Uterus (tissue), 4 donors: ENCODE data around the gene PXT1. TPM values are rescaled to one million over a fixed set of nuclear protein-coding genes. Genes with fewer than 3 reads are reported as not detected.

Experiments
- DNase-seq, 2 donors: peaks; one replicate each; pipeline ENCODE4 v3.0.0-alpha.2; 2019 to 2020
- H3K27ac ChIP-seq, 2 donors: fragments of 200-600 bp; sonication (generic); 1 replicate in 1 of 2; 2 replicates in 1 of 2; pipeline ENCODE4 v1.5.1; 2016 to 2018
- H3K27me3 ChIP-seq, 2 donors: fragments of 200-600 bp; sonication (generic); one replicate each; pipeline ENCODE4 v1.5.1; 2018 to 2019; ENCODE audit warnings: control low read depth in 1 of 2
- H3K36me3 ChIP-seq, 2 donors: fragments of 200-600 bp; sonication (generic); one replicate each; pipeline ENCODE4 v1.5.1; 2019; ENCODE audit warnings: control low read depth in 1 of 2
- H3K4me1 ChIP-seq, 2 donors: fragments of 200-600 bp; sonication (generic); one replicate each; pipeline ENCODE4 v1.5.1; 2018 to 2019; ENCODE audit warnings: control low read depth in 1 of 2
- H3K4me3 ChIP-seq, 2 donors: fragments of 200-600 bp; sonication (generic); 1 replicate in 1 of 2; 2 replicates in 1 of 2; pipeline ENCODE4 v1.5.1; 2018 to 2019; ENCODE audit warnings: mild to moderate bottlenecking in 1 of 2
- H3K9me3 ChIP-seq, 2 donors: fragments of 200-600 bp; sonication (generic); one replicate each; pipeline ENCODE4 v1.5.1; 2019; ENCODE audit warnings: control low read depth in 1 of 2
- POLR2A ChIP-seq, 2 donors: fragments of 450-650 bp; IDR thresholded peaks; one replicate each; pipeline ENCODE4 v1.6.1; 2016; ENCODE audit warnings: antibody characterized with exemption in 2 of 2, mild to moderate bottlenecking in 1 of 2, moderate library complexity in 1 of 2
- intact Hi-C: fragments of 100-400 bp; cut with DNase I; formaldehyde crosslinking; loops from one replicate; pipeline ENCODE4 v1.15.1; 2023; ENCODE audit warnings: low total_unique reads
- total RNA-seq, 4 donors: library from RNA; depleted of rRNA in 3 of 4; stranded (reverse); fragments of >200 nt in 3 of 4; gene quantifications; one replicate each; pipeline versions ENCODE4 v1.1.0 to v1.2.4, GENCODE V29; 2014 to 2023
- TF ChIP-seq, protein P1 (sequence below), 4 experiments: fragments of 200-600 bp in 2 of 4; fragments of 450-650 bp in 2 of 4; sonication (generic) in 2 of 4; IDR thresholded peaks; one replicate each; pipeline ENCODE4 v1.5.1; 2016 to 2019; ENCODE audit warnings: antibody characterized with exemption in 4 of 4, mild to moderate bottlenecking in 2 of 4, moderate library complexity in 1 of 4
- donor health status: DM: yes; HTN: yes; CAD: no.

Gene PXT1
- total RNA-seq, 4 donors from 2014 or later: not detected

DNA sequence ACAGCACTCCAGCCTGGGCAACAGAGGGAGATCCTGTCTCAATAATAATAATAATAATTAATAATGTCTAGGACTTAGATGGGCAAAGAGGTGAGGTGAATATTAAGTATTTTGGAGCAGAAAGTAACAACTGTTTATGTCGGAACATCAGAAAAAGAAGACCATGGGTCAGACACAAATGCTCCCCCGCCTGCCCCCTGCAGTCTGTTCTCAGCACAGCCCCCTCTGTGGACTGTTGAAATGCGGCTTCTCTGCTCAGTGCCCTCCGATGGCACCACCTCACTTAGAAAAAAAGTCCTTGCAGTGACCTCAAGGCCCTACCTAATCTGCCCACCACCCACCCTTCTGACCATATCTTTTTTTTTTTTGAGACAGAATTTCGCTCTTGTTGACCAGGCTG, 50.0 kb downstream of the PXT1 start:
- TF ChIP-seq POLR2A (IDR thresholded peaks at IDR 0.05): no peak
- H3K4me1 ChIP-seq: peaks cover 0 to 4% of the 10 kb centered on the region in 2 donors
- intact Hi-C loops: no loop called here

DNA sequence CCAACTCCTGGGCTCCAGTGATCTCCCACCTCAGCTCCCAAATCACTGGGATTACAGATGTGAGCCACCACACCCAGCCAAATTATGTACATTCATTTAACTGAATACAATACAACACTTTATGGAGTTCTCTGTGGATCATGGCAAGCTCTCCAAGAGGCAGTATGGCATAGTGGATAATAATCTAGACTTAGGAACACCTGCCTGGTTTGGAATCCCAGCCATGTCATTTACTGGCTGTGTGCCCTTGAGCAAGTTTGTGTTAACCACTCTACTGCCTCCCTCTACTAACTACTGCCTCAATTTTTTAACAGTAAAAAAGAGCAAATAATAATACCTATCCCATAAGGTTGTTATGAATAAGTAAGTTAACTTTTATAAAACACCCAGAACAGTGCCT, 53.3 kb downstream of the PXT1 start:
- H3K36me3 ChIP-seq: no peaks in the 10 kb centered on the region
- TF ChIP-seq, protein P1, sequence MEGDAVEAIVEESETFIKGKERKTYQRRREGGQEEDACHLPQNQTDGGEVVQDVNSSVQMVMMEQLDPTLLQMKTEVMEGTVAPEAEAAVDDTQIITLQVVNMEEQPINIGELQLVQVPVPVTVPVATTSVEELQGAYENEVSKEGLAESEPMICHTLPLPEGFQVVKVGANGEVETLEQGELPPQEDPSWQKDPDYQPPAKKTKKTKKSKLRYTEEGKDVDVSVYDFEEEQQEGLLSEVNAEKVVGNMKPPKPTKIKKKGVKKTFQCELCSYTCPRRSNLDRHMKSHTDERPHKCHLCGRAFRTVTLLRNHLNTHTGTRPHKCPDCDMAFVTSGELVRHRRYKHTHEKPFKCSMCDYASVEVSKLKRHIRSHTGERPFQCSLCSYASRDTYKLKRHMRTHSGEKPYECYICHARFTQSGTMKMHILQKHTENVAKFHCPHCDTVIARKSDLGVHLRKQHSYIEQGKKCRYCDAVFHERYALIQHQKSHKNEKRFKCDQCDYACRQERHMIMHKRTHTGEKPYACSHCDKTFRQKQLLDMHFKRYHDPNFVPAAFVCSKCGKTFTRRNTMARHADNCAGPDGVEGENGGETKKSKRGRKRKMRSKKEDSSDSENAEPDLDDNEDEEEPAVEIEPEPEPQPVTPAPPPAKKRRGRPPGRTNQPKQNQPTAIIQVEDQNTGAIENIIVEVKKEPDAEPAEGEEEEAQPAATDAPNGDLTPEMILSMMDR (IDR thresholded peaks at IDR 0.05): no peak
- no peak for TF ChIP-seq POLR2A (IDR thresholded peaks at IDR 0.05)
- no peak overlapping the region for H3K4me3 ChIP-seq
- DNase-seq: no peak
- no peak overlapping the region for H3K27ac ChIP-seq
- intact Hi-C loops: no loop called here
- H3K27me3 ChIP-seq: no peaks in the 10 kb centered on the region
- no peaks in the 10 kb centered on the region for H3K9me3 ChIP-seq
- peaks cover 0 to 8% of the 10 kb centered on the region in 2 donors for H3K4me1 ChIP-seq

More for the DNA sequence above, 50.0 kb downstream of the PXT1 start:
- DNase-seq: no peak
- H3K27ac ChIP-seq: no peak overlapping the region
- H3K27me3 ChIP-seq: no peaks in the 10 kb centered on the region
- H3K9me3 ChIP-seq: no peaks in the 10 kb centered on the region
- H3K36me3 ChIP-seq: no peaks in the 10 kb centered on the region
- no peak overlapping the region for H3K4me3 ChIP-seq

DNA sequence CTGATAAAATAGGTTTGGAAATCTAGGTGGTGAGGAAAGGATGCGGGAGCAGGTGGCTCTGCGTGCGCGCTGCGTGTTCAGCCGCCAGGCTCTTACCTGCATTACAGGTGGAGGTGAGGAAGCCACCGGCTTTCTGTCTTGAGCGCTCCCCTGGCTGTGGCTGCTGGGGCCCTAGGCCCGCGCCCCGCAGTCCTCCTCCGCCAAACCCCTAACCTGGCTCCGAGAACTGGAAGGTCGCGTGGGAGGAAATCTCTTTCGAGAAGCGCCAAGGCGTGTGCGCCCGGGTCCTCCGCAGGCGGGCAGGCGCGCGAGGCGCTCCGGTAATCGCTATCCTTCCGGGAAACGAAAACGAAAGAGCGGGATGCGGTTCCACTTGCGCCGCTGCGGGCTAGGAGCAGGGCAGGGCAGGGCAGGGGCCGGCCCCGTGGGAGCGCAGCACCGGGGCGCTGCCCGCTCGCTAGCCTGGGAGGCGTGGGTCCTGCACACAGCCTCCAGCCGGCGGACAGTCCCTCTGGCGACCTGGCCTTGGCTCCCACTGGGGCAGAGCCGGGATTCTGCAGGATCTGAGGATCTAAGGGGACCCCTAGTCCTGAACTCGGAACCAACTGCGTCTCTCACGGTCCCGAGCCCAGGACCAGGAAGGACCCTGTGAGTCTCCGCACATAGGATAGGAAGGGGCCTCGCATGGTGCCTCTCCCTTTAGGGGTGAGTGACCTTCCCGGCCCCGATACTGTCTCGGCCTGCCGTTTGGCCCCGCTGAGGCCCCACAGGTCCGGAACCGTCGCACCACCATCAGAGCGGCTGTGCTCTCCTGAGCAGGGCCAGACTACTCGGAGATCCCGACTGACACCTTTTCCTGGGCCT, 55.0 kb downstream of the PXT1 start, which contains the start of gene ETV7:
ETV7 (minus strand) TSS at position 230 of the 864 bp plus-strand sequence; CDS start at position 102, 128 bp downstream.
- Histone ChIP-seq H3K4me3 (peak within 1 kb of the TSS; percentile 47 to 52), H3K27ac (peak within 1 kb of the TSS; percentile 36 to 44), H3K27me3 (no peaks in the 10 kb centered on the region), H3K9me3 (no peaks in the 10 kb centered on the region), H3K4me1 (peaks cover 0 to 8% of the 10 kb centered on the region in 2 donors), H3K36me3 (no peaks in the 10 kb centered on the region)
- no peak for TF ChIP-seq POLR2A (IDR thresholded peaks at IDR 0.05)
- peak; percentile 25 to 39 for DNase-seq
- intact Hi-C loops: no loop called here

DNA sequence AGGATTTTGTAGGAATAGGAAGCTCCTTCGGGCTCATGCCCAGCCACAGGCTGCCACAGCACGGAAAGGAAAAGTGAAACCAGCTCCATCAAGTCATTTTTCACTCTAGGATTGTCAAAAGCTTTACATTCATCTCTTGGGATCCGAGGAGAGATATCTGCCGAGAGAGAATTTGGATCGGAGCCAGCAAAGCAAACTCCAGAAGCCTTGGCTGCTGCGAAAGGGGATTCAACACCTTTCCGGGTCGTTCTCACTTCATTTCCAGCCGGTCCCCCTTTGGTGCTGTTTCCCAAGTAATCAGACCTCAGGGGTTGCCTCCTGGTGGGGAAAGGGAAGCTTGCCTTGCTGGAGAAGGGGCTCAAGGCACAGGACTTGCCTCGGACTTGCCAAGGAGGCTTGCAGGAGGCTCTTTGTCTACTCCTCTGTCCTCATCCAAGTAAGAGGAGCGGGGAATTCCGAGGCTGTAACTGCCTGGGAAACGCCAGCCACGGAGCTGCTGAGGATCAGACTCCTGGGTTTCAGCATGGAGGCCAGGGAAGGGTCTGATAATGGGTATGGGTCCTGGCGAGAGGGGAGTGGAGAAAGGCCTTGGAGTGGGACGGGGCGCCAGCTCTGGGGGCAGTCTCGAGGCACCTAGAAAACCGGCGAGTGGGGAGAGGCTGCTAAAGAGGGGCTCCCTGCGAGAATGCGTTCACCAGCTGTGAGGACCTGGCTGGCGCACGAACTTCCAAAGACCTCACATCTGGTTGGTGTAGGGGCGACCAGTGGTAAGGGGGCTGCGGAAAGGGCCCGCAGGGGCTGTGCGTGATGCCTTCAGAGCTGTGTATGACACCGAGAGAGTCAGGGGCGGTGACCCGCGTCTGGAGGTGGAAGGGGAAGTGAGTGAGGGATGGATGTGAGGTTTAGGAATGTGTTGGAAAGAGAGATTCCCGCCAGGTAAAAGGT, 55.9 kb downstream of the PXT1 start:
- Histone ChIP-seq H3K4me3 (peak overlapping the region; percentile 47 to 52), H3K27ac (peak overlapping the region; percentile 36 to 44), H3K9me3 (no peaks in the 10 kb centered on the region), H3K4me1 (peaks cover 0 to 8% of the 10 kb centered on the region in 2 donors), H3K36me3 (no peaks in the 10 kb centered on the region), H3K27me3 (no peaks in the 10 kb centered on the region)
- intact Hi-C loops: no loop called here
- TF ChIP-seq, protein P1 (IDR thresholded peaks at IDR 0.05): peak in 1 of 4 experiments; percentile 8
- no peak for TF ChIP-seq POLR2A (IDR thresholded peaks at IDR 0.05)
- DNase-seq: peak; percentile 41 to 42

DNA sequence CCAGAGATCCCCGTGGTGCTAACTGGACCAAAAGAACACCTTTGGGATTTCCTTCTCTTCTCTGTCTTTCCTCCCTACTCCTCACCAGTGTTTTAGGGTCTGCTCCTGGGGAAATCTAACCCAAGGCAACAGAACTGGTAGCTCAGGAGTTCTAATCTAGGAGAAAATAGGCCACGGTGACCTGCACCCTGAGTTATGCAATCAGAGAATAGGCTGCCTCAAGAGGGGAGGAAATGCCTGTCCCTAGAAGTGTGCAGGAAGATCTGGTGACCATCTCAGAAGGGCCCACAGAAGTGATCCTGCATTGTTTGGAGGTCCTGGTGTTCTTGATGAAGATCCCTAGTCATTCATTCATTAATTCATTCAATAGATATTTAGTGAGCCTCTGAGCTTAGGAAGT, 58.6 kb downstream of the PXT1 start:
- H3K4me3 ChIP-seq: no peak overlapping the region
- H3K4me1 ChIP-seq: peaks cover 0 to 8% of the 10 kb centered on the region in 2 donors
- no peaks in the 10 kb centered on the region for H3K27me3 ChIP-seq
- H3K9me3 ChIP-seq: no peaks in the 10 kb centered on the region
- no peak overlapping the region for H3K27ac ChIP-seq
- intact Hi-C loops: no loop called here
- no peaks in the 10 kb centered on the region for H3K36me3 ChIP-seq
- no peak for DNase-seq
- TF ChIP-seq POLR2A (IDR thresholded peaks at IDR 0.05): no peak
- TF ChIP-seq, protein P1 (IDR thresholded peaks at IDR 0.05): no peak
